Gastrocnemius medialis (tissue), 4 donors: ENCODE results near the gene CD300LD.

ENCODE experiments used
- POLR2A ChIP-seq, 2 donors: fragments of 450-650 bp; IDR thresholded peaks; one replicate each; pipeline ENCODE4 v1.6.1; 2017; ENCODE audit warnings: antibody characterized with exemption in 2 of 2, mild to moderate bottlenecking in 2 of 2, moderate library complexity in 2 of 2
- TF ChIP-seq, protein P1 (sequence below), 5 experiments: fragments of 450-650 bp in 3 of 5; fragments of 200-600 bp in 2 of 5; sonication (generic) in 2 of 5; IDR thresholded peaks in 4 of 5; conservative IDR thresholded peaks in 1 of 5; 1 replicate in 4 of 5; 2 replicates in 1 of 5; pipeline ENCODE4 v1.5.1; 2016 to 2019; ENCODE audit warnings: antibody characterized with exemption in 5 of 5, mild to moderate bottlenecking in 3 of 5, moderate library complexity in 3 of 5

DNA sequence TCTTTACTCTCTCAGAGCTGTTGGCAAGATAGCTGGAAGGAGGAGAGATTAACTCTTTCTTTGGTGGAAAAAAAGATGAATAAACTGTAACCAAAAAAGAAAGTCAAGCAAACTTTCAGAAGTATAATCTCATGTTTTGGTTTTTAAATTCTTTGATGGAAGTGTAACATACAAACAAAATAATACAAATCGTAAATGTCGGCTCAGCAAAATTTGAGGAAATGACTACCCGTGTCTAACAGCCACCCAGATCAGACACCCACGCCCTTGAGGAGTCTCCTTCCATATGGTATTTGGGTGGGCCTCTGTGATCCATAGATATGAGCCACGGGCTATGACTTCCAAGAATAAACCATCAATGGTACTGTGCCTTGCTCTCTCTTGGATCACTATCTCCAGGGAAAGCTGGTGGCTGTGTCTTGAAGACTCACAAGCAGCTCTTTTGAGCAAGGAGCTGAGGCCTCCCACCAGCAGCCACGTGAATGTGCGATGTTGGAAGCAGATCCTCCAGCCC lies 36.6 kb downstream of the CD300LD start:
- TF ChIP-seq, protein P1, sequence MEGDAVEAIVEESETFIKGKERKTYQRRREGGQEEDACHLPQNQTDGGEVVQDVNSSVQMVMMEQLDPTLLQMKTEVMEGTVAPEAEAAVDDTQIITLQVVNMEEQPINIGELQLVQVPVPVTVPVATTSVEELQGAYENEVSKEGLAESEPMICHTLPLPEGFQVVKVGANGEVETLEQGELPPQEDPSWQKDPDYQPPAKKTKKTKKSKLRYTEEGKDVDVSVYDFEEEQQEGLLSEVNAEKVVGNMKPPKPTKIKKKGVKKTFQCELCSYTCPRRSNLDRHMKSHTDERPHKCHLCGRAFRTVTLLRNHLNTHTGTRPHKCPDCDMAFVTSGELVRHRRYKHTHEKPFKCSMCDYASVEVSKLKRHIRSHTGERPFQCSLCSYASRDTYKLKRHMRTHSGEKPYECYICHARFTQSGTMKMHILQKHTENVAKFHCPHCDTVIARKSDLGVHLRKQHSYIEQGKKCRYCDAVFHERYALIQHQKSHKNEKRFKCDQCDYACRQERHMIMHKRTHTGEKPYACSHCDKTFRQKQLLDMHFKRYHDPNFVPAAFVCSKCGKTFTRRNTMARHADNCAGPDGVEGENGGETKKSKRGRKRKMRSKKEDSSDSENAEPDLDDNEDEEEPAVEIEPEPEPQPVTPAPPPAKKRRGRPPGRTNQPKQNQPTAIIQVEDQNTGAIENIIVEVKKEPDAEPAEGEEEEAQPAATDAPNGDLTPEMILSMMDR (IDR thresholded peaks at IDR 0.05 in 4 of 5, conservative IDR thresholded peaks at IDR 0.05 in 1 of 5): no peak
- TF ChIP-seq POLR2A (IDR thresholded peaks at IDR 0.05): no peak
